B cell (primary cell): ENCODE measurements around the gene ESR2. TPM values are rescaled to one million over a fixed set of nuclear protein-coding genes. Genes with fewer than 3 reads are reported as not detected.

Experiments used
- ATAC-seq: fragments of 200-7000 bp; cut with Tn5 transposase; one replicate; pipeline ENCODE4 v1.10.0; 2021; ENCODE audit warnings: low read depth, mild to moderate bottlenecking, moderate number of reproducible peaks, moderate library complexity
- CTCF ChIA-PET: fragments of 350-600 bp; sonication (Branson Sonifier 250); formaldehyde crosslinking; loops from one replicate; lab custom pipeline; 2021; ENCODE audit warnings: antibody characterized with exemption, inconsistent platforms; lab: Charles Lee
- POLR2A ChIA-PET: fragments of 350-600 bp; sonication (Branson Sonifier 250); formaldehyde crosslinking; loops from one replicate; lab custom pipeline; 2021; ENCODE audit warnings: antibody characterized with exemption; lab: Charles Lee
- DNase-seq: peaks from one replicate; pipeline ENCODE4 v3.0.0; 2013
- H2AFZ ChIP-seq: 2 replicates; pipeline ENCODE4 v1.6.1; 2012; ENCODE audit warnings: mild to moderate bottlenecking, low read depth, low read length; ENCODE audit not compliant: insufficient read depth, poor library complexity, severe bottlenecking
- H3K27ac ChIP-seq, 2 donors: 1 replicate in 1 of 2; 2 replicates in 1 of 2; pipeline ENCODE4 v1.5.1; 2012 to 2013; ENCODE audit warnings: low read length in 2 of 2, mild to moderate bottlenecking in 2 of 2, moderate library complexity in 1 of 2
- H3K27me3 ChIP-seq, 4 experiments: fragments of 200-600 bp in 1 of 4; sonication (generic) in 1 of 4; replicated peaks in 1 of 4; 1 replicate in 2 of 4; 2 replicates in 2 of 4; pipeline versions ENCODE4 v1.6.1 to v1.7.0; 2013 to 2016; ENCODE audit warnings: low read length in 3 of 4, mild to moderate bottlenecking in 2 of 4, mixed read lengths in 1 of 4, moderate library complexity in 1 of 4; ENCODE audit not compliant: insufficient read depth in 4 of 4, control insufficient read depth in 3 of 4; ENCODE audit errors: control extremely low read depth in 1 of 4
- H3K36me3 ChIP-seq, 2 experiments: replicated peaks in 1 of 2; 1 replicate in 1 of 2; 2 replicates in 1 of 2; pipeline versions ENCODE4 v1.6.1 to v1.7.1; 2013; ENCODE audit warnings: low read length in 1 of 2; ENCODE audit not compliant: insufficient read depth in 2 of 2, control insufficient read depth in 1 of 2; ENCODE audit errors: control extremely low read depth in 1 of 2, extremely low read depth in 1 of 2
- H3K4me1 ChIP-seq, 2 donors: fragments of 200-600 bp in 1 of 2; sonication (generic) in 1 of 2; 1 replicate in 1 of 2; 2 replicates in 1 of 2; pipeline versions ENCODE4 v1.5.1 to v1.6.1; 2013 to 2017; ENCODE audit warnings: low read length in 2 of 2; ENCODE audit not compliant: control insufficient read depth in 2 of 2, insufficient read depth in 2 of 2
- H3K4me2 ChIP-seq: replicated peaks from 2 replicates; pipeline ENCODE3; 2012; ENCODE audit warnings: mild to moderate bottlenecking, low read depth, low read length; ENCODE audit not compliant: poor library complexity, severe bottlenecking
- H3K4me3 ChIP-seq, 5 experiments: fragments of 200-600 bp in 1 of 5; sonication (generic) in 1 of 5; 1 replicate in 3 of 5; 2 replicates in 2 of 5; pipeline versions ENCODE4 v1.5.1 to v1.7.0; 2011 to 2016; ENCODE audit warnings: low read length in 4 of 5, mild to moderate bottlenecking in 4 of 5, low read depth in 2 of 5, control low read depth in 1 of 5, moderate library complexity in 1 of 5; ENCODE audit not compliant: insufficient read depth in 1 of 5; ENCODE audit errors: control extremely low read depth in 1 of 5, extremely low read depth in 1 of 5
- H3K79me2 ChIP-seq: fragments of 200-600 bp; sonication (generic); one replicate; pipeline ENCODE4 v1.6.0; 2016; ENCODE audit warnings: low read length; ENCODE audit not compliant: control insufficient read depth, insufficient read depth
- H3K9ac ChIP-seq: fragments of 200-600 bp; sonication (generic); 2 replicates; pipeline ENCODE4 v1.6.1; 2017; ENCODE audit warnings: mild to moderate bottlenecking, low read length, moderate library complexity
- H3K9me3 ChIP-seq, 3 donors: one replicate each; pipeline versions ENCODE4 v1.6.1 to v1.7.1; 2013; ENCODE audit warnings: low read length in 2 of 3; ENCODE audit not compliant: control insufficient read depth in 2 of 3, insufficient read depth in 1 of 3; ENCODE audit errors: control extremely low read depth in 1 of 3
- H4K20me1 ChIP-seq: 2 replicates; pipeline ENCODE4 v1.6.0; 2012; ENCODE audit warnings: mild to moderate bottlenecking, low read length; ENCODE audit not compliant: insufficient read depth, control insufficient read depth, poor library complexity, severe bottlenecking
- H3K27ac Mint-ChIP-seq: one replicate; pipeline ENCODE4 v1.8.0; 2021; ENCODE audit warnings: mixed read lengths
- H3K27me3 Mint-ChIP-seq: one replicate; pipeline ENCODE4 v1.8.0; 2021; ENCODE audit warnings: mixed read lengths
- H3K4me1 Mint-ChIP-seq: one replicate; pipeline ENCODE4 v1.8.0; 2021; ENCODE audit warnings: mixed read lengths
- H3K4me3 Mint-ChIP-seq: one replicate; pipeline ENCODE4 v1.8.0; 2021; ENCODE audit warnings: mixed read lengths
- H3K9me3 Mint-ChIP-seq: one replicate; pipeline ENCODE4 v1.8.0; 2022; ENCODE audit warnings: mixed read lengths; ENCODE audit not compliant: insufficient read depth
- CTCF ChIP-seq: fragments of 200-600 bp; IDR thresholded peaks from one replicate; pipeline ENCODE4 v1.8.0; 2022; ENCODE audit warnings: antibody characterized with exemption, mild to moderate bottlenecking
- EZH2 ChIP-seq: IDR thresholded peaks from 2 replicates; pipeline ENCODE4 v1.6.1; 2012; ENCODE audit warnings: borderline replicate concordance, low read depth, mild to moderate bottlenecking, moderate library complexity, low read length; ENCODE audit not compliant: insufficient read depth, poor library complexity, severe bottlenecking
- WGBS: methylation state at CpG from one replicate; pipeline ENCODE4 v1.1.5; 2013; ENCODE audit warnings: missing lambda C conversion rate; ENCODE audit not compliant: insufficient coverage; 5-methylcytosine and 5-hydroxymethylcytosine counted together
- intact Hi-C: fragments of 100-400 bp; cut with micrococcal nuclease; formaldehyde crosslinking; loops from one replicate; pipeline ENCODE4 v1.10.0; 2022
- polyA minus RNA-seq: library from RNA; depleted of rRNA, polyadenylated mRNA; stranded (reverse); fragments of >200 nt; gene quantifications from 2 replicates; pipeline ENCODE4 v1.2.3, GENCODE V29; 2012
- polyA plus RNA-seq: library from polyadenylated mRNA; depleted of rRNA; stranded (reverse); fragments of >200 nt; gene quantifications from 2 replicates; pipeline ENCODE4 v1.2.3, GENCODE V29; 2012
- total RNA-seq, 2 donors: library from RNA; stranded (reverse); fragments of 120-200 nt in 1 of 2; gene quantifications; 1 replicate in 1 of 2; 2 replicates in 1 of 2; pipeline versions ENCODE4 v1.2.3 to v1.2.4, GENCODE V29; 2013 to 2022

ESR2 gene
- total RNA-seq (87.8 and 98.7 TPM in 2 replicates), polyA plus RNA-seq (3.6 and 5.4 TPM in 2 replicates), polyA minus RNA-seq (8.5 and 12.8 TPM in 2 replicates)
- 4.6 TPM for total RNA-seq (2013)

- ChIA-PET CTCF (interaction anchor here (0.6 to 8.9 kb wide), 44 partner anchors 8 to 524 kb away, joined by 3 to 120 read pairs (median 7); no protein-coding TSS in a partner anchor), POLR2A (interaction anchor here (0.8 to 3.3 kb wide), 6 partner anchors 58 to 97 kb away, joined by 3 to 27 read pairs (median 3); no protein-coding TSS in a partner anchor)
- H3K27me3 Mint-ChIP-seq = no peaks in the 10 kb centered on the region
- WGBS = under 1% methylated on average over 46 of the region's 49 CpGs
- H3K4me1 ChIP-seq = peaks cover 14 to 19% of the 10 kb centered on the region in 2 donors
- intact Hi-C loops = loop anchor here (1.0 to 2.0 kb wide), 8 partner anchors 59 to 661 kb away; partner anchors contain the start of gene SYNE2
- peak within 1 kb of the TSS; percentile 87 for H3K27ac Mint-ChIP-seq
- H2AFZ ChIP-seq = peak within 1 kb of the TSS; percentile 84
- H3K4me3 Mint-ChIP-seq = peak within 1 kb of the TSS; percentile 95
- peak within 1 kb of the TSS; percentile 26 to 67 for H3K27ac ChIP-seq
- ATAC-seq (peak; percentile 52), DNase-seq (peak; percentile 85)
- peaks cover 9% of the 10 kb centered on the region for H3K79me2 ChIP-seq
- H3K9me3 Mint-ChIP-seq = no peaks in the 10 kb centered on the region
- H3K4me1 Mint-ChIP-seq = peaks cover 31% of the 10 kb centered on the region
- peak within 1 kb of the TSS; percentile 56 to 90 (median 61) for H3K4me3 ChIP-seq
- peak within 1 kb of the TSS; percentile 96 for H3K4me2 ChIP-seq
- no peaks in the 10 kb centered on the region for H3K9me3 ChIP-seq
- no peaks in the 10 kb centered on the region for H4K20me1 ChIP-seq
- no peaks in the 10 kb centered on the region for H3K27me3 ChIP-seq
- H3K9ac ChIP-seq = peak within 1 kb of the TSS; percentile 79
- TF ChIP-seq EZH2 (no peak), CTCF (no peak)
- no peaks in the 10 kb centered on the region for H3K36me3 ChIP-seq
These were observed at the start of gene ESR2 for GRCh38 chr14:64293976-64294671. Gene ESR2 (minus strand): TSS chr14:64294371. CDS start chr14:64282985, 11,386 bp downstream.
